HG02623 (cell line): Measurements from ENCODE around the gene DAGLA.
"Not testable (repeated sequence)": the region's sequence is repeated elsewhere in the genome, so short reads cannot be mapped to it uniquely, and the experiment has no call there.

Experiments used
- ATAC-seq: cut with Tn5 transposase; IDR thresholded peaks from one replicate; pipeline ENCODE4 v1.9.1; 2021; ENCODE audit warnings: moderate library complexity; ENCODE audit not compliant: unreplicated experiment

The DAGLA gene

GRCh38 chr11:61659413-61660196 is 20.6 kb upstream of the DAGLA start:
- no peak for ATAC-seq

GRCh38 chr11:61660997-61661396 is 19.2 kb upstream of the DAGLA start:
- ATAC-seq = not testable (repeated sequence)

- ATAC-seq = no peak
These were observed 13.4 kb upstream of the DAGLA start for GRCh38 chr11:61666684-61667297.

GRCh38 chr11:61667684-61668305 is 12.4 kb upstream of the DAGLA start:
- no peak for ATAC-seq

- no peak for ATAC-seq
These were observed 10.8 kb upstream of the DAGLA start for GRCh38 chr11:61669417-61669816.

- ATAC-seq = no peak
These were observed 9.6 kb upstream of the DAGLA start for GRCh38 chr11:61670626-61671025.

- ATAC-seq = no peak
These were observed 8.7 kb upstream of the DAGLA start for GRCh38 chr11:61671527-61671926.

- not testable (repeated sequence) for ATAC-seq
These were observed 6.2 kb upstream of the DAGLA start for GRCh38 chr11:61673946-61674467.

GRCh38 chr11:61675826-61676225 is 4.4 kb upstream of the DAGLA start:
- ATAC-seq = no peak

- ATAC-seq = no peak
These were observed 895 bp upstream of the DAGLA start for GRCh38 chr11:61679296-61679695.

GRCh38 chr11:61680622-61681221 is 531 bp downstream of the DAGLA start:
- ATAC-seq = no peak

- no peak for ATAC-seq
These were observed 2.0 kb downstream of the DAGLA start for GRCh38 chr11:61682093-61682732.

GRCh38 chr11:61682906-61683675 is 2.9 kb downstream of the DAGLA start:
- no peak for ATAC-seq

- no peak for ATAC-seq
These were observed 4.0 kb downstream of the DAGLA start for GRCh38 chr11:61683961-61684869.

- ATAC-seq = no peak
These were observed 4.9 kb downstream of the DAGLA start for GRCh38 chr11:61684870-61685616.

GRCh38 chr11:61685617-61685967 is 5.4 kb downstream of the DAGLA start:
- ATAC-seq = no peak

GRCh38 chr11:61686066-61686465 is 5.9 kb downstream of the DAGLA start:
- no peak for ATAC-seq

- no peak for ATAC-seq
These were observed 6.3 kb downstream of the DAGLA start for GRCh38 chr11:61686469-61686868.

- no peak for ATAC-seq
These were observed 7.2 kb downstream of the DAGLA start for GRCh38 chr11:61687420-61687819.
